HG03108 (cell line): ENCODE data around the gene TOE1.

ENCODE experiments used
- ATAC-seq: cut with Tn5 transposase; IDR thresholded peaks from one replicate; pipeline ENCODE4 v1.9.1; 2021; ENCODE audit warnings: moderate library complexity; ENCODE audit not compliant: unreplicated experiment

Gene TOE1

GRCh38 chr1:45326627-45327623, 13.0 kb upstream of the TOE1 start, which contains the start of gene HPDL:
Gene HPDL, plus strand, starts transcription at chr1:45326895. Its CDS starts 254 bp downstream, at chr1:45327149.
- peak; percentile 62 for ATAC-seq

GRCh38 chr1:45327644-45328515, 12.1 kb upstream of the TOE1 start:
- ATAC-seq: no peak

- no peak for ATAC-seq
These were observed 11.3 kb upstream of the TOE1 start for GRCh38 chr1:45328680-45329079.

- no peak for ATAC-seq
These were observed 10.5 kb upstream of the TOE1 start for GRCh38 chr1:45329445-45329844.

GRCh38 chr1:45331436-45332345, 8.3 kb upstream of the TOE1 start:
- no peak for ATAC-seq

GRCh38 chr1:45332346-45332720, 7.6 kb upstream of the TOE1 start:
- ATAC-seq: no peak

GRCh38 chr1:45334308-45335245, 5.4 kb upstream of the TOE1 start:
- no peak for ATAC-seq

GRCh38 chr1:45335855-45336324, 4.1 kb upstream of the TOE1 start:
- ATAC-seq: no peak

GRCh38 chr1:45337630-45338325, 2.2 kb upstream of the TOE1 start:
- ATAC-seq: no peak

GRCh38 chr1:45340816-45341466, 971 bp downstream of the TOE1 start:
- no peak for ATAC-seq

GRCh38 chr1:45344499-45344898, 4.5 kb downstream of the TOE1 start:
- no peak for ATAC-seq

- no peak for ATAC-seq
These were observed 5.0 kb downstream of the TOE1 start for GRCh38 chr1:45345014-45345413.

- ATAC-seq: no peak
These were observed 6.5 kb downstream of the TOE1 start for GRCh38 chr1:45346473-45346872.

GRCh38 chr1:45348020-45348419, 8.1 kb downstream of the TOE1 start:
- no peak for ATAC-seq

- no peak for ATAC-seq
These were observed 8.6 kb downstream of the TOE1 start for GRCh38 chr1:45348609-45348965.

GRCh38 chr1:45348966-45349677, 9.2 kb downstream of the TOE1 start:
- no peak for ATAC-seq

- ATAC-seq: no peak
These were observed 11.5 kb downstream of the TOE1 start for GRCh38 chr1:45351508-45351907.

- ATAC-seq: no peak
These were observed 13.7 kb downstream of the TOE1 start for GRCh38 chr1:45353685-45354084.
